Measurements from ENCODE around the gene B4GALT7.
"Not testable (repeated sequence)": the region's sequence is repeated elsewhere in the genome, so short reads cannot be mapped to it uniquely, and the experiment has no call there.

B4GALT7 gene

GRCh38 chr5:177599731-177600507, at the start of gene B4GALT7:
TSS of gene B4GALT7 (plus strand) at chr5:177600132. CDS start at chr5:177600211, 79 bp downstream.
- peak; percentile 78 to 86 for DNase-seq (ENCODE audit: low read depth in 1 of 2, low spot score in 1 of 2)

GRCh38 chr5:177552839-177553455, 47.0 kb upstream of the B4GALT7 start:
- DNase-seq (ENCODE audit: low read depth in 1 of 2, low spot score in 1 of 2), result no peak

GRCh38 chr5:177553671-177554429, 46.1 kb upstream of the B4GALT7 start:
- peak; percentile 4 to 26 for DNase-seq (ENCODE audit: low read depth in 1 of 2, low spot score in 1 of 2)

- DNase-seq (ENCODE audit: low read depth in 1 of 2, low spot score in 1 of 2), result peak; percentile 91 to 95
Observed at GRCh38 chr5:177554474-177555111, 45.3 kb upstream of the B4GALT7 start, which contains the start of gene FAM193B. TSS of gene FAM193B (minus strand) at chr5:177554563. CDS start at chr5:177554458, 105 bp downstream.

- DNase-seq (ENCODE audit: low read depth in 1 of 2, low spot score in 1 of 2), result no peak
Observed at GRCh38 chr5:177555228-177555627, 44.7 kb upstream of the B4GALT7 start.

- DNase-seq (ENCODE audit: low read depth in 1 of 2, low spot score in 1 of 2), result no peak
Observed at GRCh38 chr5:177555665-177556064, 44.3 kb upstream of the B4GALT7 start.

- no peak for DNase-seq (ENCODE audit: low read depth in 1 of 2, low spot score in 1 of 2)
Observed at GRCh38 chr5:177557041-177557647, 42.8 kb upstream of the B4GALT7 start.

GRCh38 chr5:177557796-177558195, 42.1 kb upstream of the B4GALT7 start:
- DNase-seq (ENCODE audit: low read depth in 1 of 2, low spot score in 1 of 2), result no peak

GRCh38 chr5:177559446-177559941, 40.4 kb upstream of the B4GALT7 start:
- DNase-seq (ENCODE audit: low read depth in 1 of 2, low spot score in 1 of 2), result not testable (repeated sequence)

- no peak for DNase-seq (ENCODE audit: low read depth in 1 of 2, low spot score in 1 of 2)
Observed at GRCh38 chr5:177565046-177565445, 34.9 kb upstream of the B4GALT7 start.

- DNase-seq (ENCODE audit: low read depth in 1 of 2, low spot score in 1 of 2), result no peak
Observed at GRCh38 chr5:177568326-177568725, 31.6 kb upstream of the B4GALT7 start.

GRCh38 chr5:177569894-177570293, 30.0 kb upstream of the B4GALT7 start:
- no peak for DNase-seq (ENCODE audit: low read depth in 1 of 2, low spot score in 1 of 2)

GRCh38 chr5:177575488-177575887, 24.4 kb upstream of the B4GALT7 start:
- DNase-seq (ENCODE audit: low read depth in 1 of 2, low spot score in 1 of 2), result no peak

- no peak for DNase-seq (ENCODE audit: low read depth in 1 of 2, low spot score in 1 of 2)
Observed at GRCh38 chr5:177576169-177576568, 23.8 kb upstream of the B4GALT7 start.

- no peak for DNase-seq (ENCODE audit: low read depth in 1 of 2, low spot score in 1 of 2)
Observed at GRCh38 chr5:177578316-177578715, 21.6 kb upstream of the B4GALT7 start.

- DNase-seq (ENCODE audit: low read depth in 1 of 2, low spot score in 1 of 2), result no peak
Observed at GRCh38 chr5:177588413-177588909, 11.5 kb upstream of the B4GALT7 start.

GRCh38 chr5:177590406-177590805, 9.5 kb upstream of the B4GALT7 start:
- DNase-seq (ENCODE audit: low read depth in 1 of 2, low spot score in 1 of 2), result no peak

- no peak for DNase-seq (ENCODE audit: low read depth in 1 of 2, low spot score in 1 of 2)
Observed at GRCh38 chr5:177591690-177592009, 8.3 kb upstream of the B4GALT7 start.

GRCh38 chr5:177592010-177592834, 7.7 kb upstream of the B4GALT7 start, which contains the start of gene TMED9:
TSS of gene TMED9 (plus strand) at chr5:177592203. CDS start at chr5:177592215, 12 bp downstream.
- peak; percentile 77 to 83 for DNase-seq (ENCODE audit: low read depth in 1 of 2, low spot score in 1 of 2)

- no peak for DNase-seq (ENCODE audit: low read depth in 1 of 2, low spot score in 1 of 2)
Observed at GRCh38 chr5:177592905-177593304, 7.0 kb upstream of the B4GALT7 start.

Data from stimulated activated CD4-positive, alpha-beta T cell treated with anti-CD3 and anti-CD28 coated beads, Interleukin-15, amount 100 ng/mL, for 1 hour (primary cell).